Skeletal muscle tissue (tissue), 4 donors: ENCODE measurements around the gene AGFG1. TPM values are rescaled to one million over a fixed set of nuclear protein-coding genes. Genes with fewer than 3 reads are reported as not detected.
"Not testable (repeated sequence)": the region's sequence is repeated elsewhere in the genome, so short reads cannot be mapped to it uniquely, and the experiment has no call there.

Source experiments
- H3K27ac ChIP-seq: one replicate; pipeline ENCODE4 v1.7.0; 2013; ENCODE audit warnings: mild to moderate bottlenecking, low read depth, low read length, inconsistent platforms
- H3K27me3 ChIP-seq, 3 donors: one replicate each; pipeline ENCODE4 v1.7.0; 2013; ENCODE audit warnings: low read length in 3 of 3; ENCODE audit not compliant: control insufficient read depth in 3 of 3, insufficient read depth in 3 of 3
- H3K36me3 ChIP-seq, 3 donors: one replicate each; pipeline ENCODE4 v1.7.0; 2013; ENCODE audit warnings: low read length in 3 of 3; ENCODE audit not compliant: control insufficient read depth in 3 of 3, insufficient read depth in 3 of 3
- H3K4me1 ChIP-seq, 3 donors: one replicate each; pipeline ENCODE4 v1.7.0; 2013; ENCODE audit warnings: low read length in 3 of 3, mild to moderate bottlenecking in 3 of 3; ENCODE audit not compliant: control insufficient read depth in 3 of 3, insufficient read depth in 3 of 3
- H3K4me3 ChIP-seq, 3 donors: one replicate each; pipeline ENCODE4 v1.7.0; 2013; ENCODE audit warnings: low read length in 3 of 3
- H3K9ac ChIP-seq, 3 donors: one replicate each; pipeline ENCODE4 v1.7.0; 2013; ENCODE audit warnings: low read length in 3 of 3, mild to moderate bottlenecking in 3 of 3, moderate library complexity in 2 of 3, low read depth in 1 of 3
- H3K9me3 ChIP-seq, 3 donors: one replicate each; pipeline ENCODE4 v1.7.0; 2013; ENCODE audit warnings: low read length in 3 of 3; ENCODE audit not compliant: control insufficient read depth in 3 of 3
- total RNA-seq: library from RNA; depleted of rRNA; stranded (reverse); fragments of >200 nt; gene quantifications from one replicate; pipeline ENCODE4 v1.2.3, GENCODE V29; 2014
- donor health status: Osteomylitis.

The AGFG1 gene
- total RNA-seq, 1 donor from 2014 or later: 20.9 TPM

DNA sequence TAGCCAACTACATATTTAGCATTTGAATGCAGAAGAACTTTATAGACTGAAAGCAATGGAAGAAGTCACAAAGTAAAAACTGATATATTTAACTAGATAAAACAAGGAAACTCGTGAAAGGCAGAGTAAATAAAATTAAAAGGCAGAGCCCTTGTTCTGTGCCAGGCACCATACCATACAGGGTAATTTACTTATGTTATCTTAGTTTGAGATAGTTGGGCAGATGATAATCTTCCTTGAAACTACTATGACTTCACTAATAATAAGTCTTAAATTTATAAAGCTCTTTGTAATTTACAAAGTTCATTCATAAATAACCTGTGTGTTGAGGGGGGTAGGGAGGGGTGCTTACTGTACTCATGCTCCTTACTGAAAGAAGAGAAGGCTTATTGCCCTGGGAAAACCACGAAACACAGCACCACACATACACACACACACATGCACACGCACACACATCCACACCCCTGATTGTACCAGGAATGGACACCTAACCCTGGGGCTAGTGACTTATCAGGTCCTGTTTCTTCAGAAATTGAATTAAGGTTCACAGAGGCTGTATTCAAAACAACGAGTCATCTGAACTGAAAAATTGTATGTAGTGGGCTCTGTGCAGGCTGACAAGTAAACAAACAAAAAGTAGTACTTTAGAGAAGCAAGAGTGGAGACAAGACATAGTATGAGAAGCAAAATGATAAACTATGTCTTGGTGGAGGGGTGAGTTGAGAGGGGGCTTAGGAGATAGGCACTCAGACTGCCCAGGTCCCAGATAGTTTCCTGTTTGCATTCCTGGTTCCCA, 38.1 kb downstream of the AGFG1 start:
- Histone ChIP-seq H3K27me3 (no peaks in the 10 kb centered on the region), H3K9me3 (no peaks in the 10 kb centered on the region), H3K9ac (no peak overlapping the region), H3K4me3 (no peak overlapping the region), H3K27ac (no peak overlapping the region), H3K4me1 (peaks cover 21 to 29% (median 26%) of the 10 kb centered on the region in 3 donors), H3K36me3 (no peaks in the 10 kb centered on the region)

DNA sequence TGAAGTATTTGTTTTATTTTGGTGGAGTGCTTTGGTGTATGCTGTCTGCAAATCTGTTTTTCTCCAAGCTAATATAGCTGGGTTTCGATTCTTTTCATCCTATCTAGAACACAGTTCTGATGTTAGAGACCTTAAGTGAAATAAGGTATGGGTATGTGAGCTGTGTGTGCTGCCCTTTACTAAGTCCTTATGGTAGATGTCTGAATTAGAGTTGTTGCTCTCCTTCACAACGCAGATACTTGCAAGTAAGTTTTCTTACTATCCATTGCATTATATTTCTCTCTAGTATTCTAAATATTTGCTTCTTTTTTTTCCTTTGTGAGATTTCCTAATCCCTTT, 38.6 kb downstream of the AGFG1 start:
- Histone ChIP-seq H3K27me3 (no peaks in the 10 kb centered on the region), H3K4me1 (peaks cover 21 to 29% (median 26%) of the 10 kb centered on the region in 3 donors), H3K4me3 (no peak overlapping the region), H3K9me3 (no peaks in the 10 kb centered on the region), H3K36me3 (no peaks in the 10 kb centered on the region), H3K9ac (no peak overlapping the region), H3K27ac (no peak overlapping the region)

- Histone ChIP-seq H3K27me3 (no peaks in the 10 kb centered on the region), H3K27ac (no peak overlapping the region), H3K9me3 (no peaks in the 10 kb centered on the region), H3K9ac (no peak overlapping the region), H3K4me3 (no peak overlapping the region), H3K36me3 (no peaks in the 10 kb centered on the region), H3K4me1 (peaks cover 21 to 29% (median 29%) of the 10 kb centered on the region in 3 donors)
These were observed 39.4 kb downstream of the AGFG1 start for GRCh38 chr2:227511239-227511930.

GRCh38 chr2:227511955-227512354, 40.0 kb downstream of the AGFG1 start:
- Histone ChIP-seq H3K9ac (no peak overlapping the region), H3K27ac (no peak overlapping the region), H3K36me3 (no peaks in the 10 kb centered on the region), H3K9me3 (no peaks in the 10 kb centered on the region), H3K4me3 (no peak overlapping the region), H3K27me3 (no peaks in the 10 kb centered on the region), H3K4me1 (peaks cover 25 to 33% (median 30%) of the 10 kb centered on the region in 3 donors)

DNA sequence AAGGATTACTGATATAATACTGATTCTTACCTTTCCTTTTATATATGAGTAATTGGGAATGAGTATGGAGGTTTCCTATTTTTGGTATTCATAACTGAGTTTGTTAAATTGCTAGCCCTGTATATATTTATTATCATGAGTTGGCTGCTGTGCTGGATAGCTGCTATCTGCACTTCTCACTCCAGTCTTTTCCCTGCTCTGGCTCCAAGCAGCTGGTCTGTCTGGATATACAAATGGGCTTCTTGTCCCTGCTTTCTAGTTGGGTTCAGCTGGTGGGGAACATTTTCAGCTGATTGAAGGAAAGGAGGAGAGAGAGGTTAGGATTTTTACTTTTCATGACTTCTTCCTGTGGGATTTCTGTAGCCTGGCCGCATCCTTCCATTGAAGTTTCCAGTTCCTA, 41.2 kb downstream of the AGFG1 start:
- Histone ChIP-seq H3K9me3 (no peaks in the 10 kb centered on the region), H3K27me3 (no peaks in the 10 kb centered on the region), H3K9ac (no peak overlapping the region), H3K4me1 (peaks cover 25 to 36% (median 34%) of the 10 kb centered on the region in 3 donors), H3K27ac (no peak overlapping the region), H3K4me3 (no peak overlapping the region), H3K36me3 (no peaks in the 10 kb centered on the region)

DNA sequence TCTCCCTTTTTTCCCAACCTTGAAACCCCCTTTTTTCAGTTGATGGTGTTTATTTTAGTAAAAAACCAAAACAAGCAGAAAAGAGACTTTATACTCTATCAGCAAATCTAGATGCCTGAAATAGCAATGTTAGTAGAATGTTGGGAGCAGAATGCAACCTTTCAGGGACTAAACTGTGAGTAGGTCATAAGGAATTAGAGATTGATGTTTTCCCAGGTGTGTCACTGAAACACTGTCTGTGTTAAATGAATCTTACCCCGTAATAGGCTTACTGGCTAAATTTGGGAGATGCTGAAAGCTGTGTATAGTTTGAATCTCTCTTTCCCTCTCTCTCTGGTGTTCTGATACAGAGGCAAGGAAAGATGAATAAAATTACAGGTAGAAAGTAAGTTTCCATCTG, 43.8 kb downstream of the AGFG1 start:
- no peak overlapping the region for H3K9ac ChIP-seq

GRCh38 chr2:227517724-227518123, 45.8 kb downstream of the AGFG1 start:
- Histone ChIP-seq H3K36me3 (no peaks in the 10 kb centered on the region), H3K9me3 (no peaks in the 10 kb centered on the region), H3K4me3 (no peak overlapping the region), H3K9ac (no peak overlapping the region), H3K27ac (no peak overlapping the region), H3K27me3 (no peaks in the 10 kb centered on the region), H3K4me1 (peaks cover 7 to 19% (median 14%) of the 10 kb centered on the region in 3 donors)

More for the DNA sequence above, 43.8 kb downstream of the AGFG1 start:
- no peak overlapping the region for H3K27ac ChIP-seq
- H3K36me3 ChIP-seq: no peaks in the 10 kb centered on the region
- H3K4me1 ChIP-seq: peaks cover 18 to 26% (median 26%) of the 10 kb centered on the region in 3 donors
- H3K4me3 ChIP-seq: no peak overlapping the region
- no peaks in the 10 kb centered on the region for H3K27me3 ChIP-seq
- H3K9me3 ChIP-seq: no peaks in the 10 kb centered on the region

DNA sequence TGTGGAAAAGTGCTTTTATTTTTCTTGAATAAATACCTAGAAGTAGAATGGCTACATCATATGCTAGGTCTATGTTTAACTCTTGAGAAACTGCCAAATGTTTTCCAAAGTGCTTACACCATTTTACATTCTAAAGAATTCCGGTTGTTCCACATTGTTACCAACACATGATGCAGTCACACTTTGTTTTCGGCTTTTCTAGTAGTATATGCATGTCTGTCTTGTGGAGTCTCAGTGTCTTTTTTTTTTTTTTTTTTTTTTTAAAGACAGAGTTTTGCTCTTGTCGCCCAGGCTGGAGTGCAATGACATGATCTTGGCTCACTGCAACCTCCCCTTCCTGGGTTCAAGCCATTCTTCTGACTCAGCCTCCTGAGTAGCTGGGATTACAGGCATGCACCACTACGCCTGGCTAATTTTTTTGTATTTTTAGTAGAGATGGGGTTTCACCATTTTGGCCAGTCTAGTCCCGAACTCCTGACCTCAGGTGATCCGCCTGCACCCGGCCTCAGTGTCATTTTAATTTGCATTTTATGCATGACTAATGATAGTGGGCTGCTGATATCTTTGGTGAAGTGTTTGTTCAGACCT, 46.4 kb downstream of the AGFG1 start:
- not testable (repeated sequence) for H3K27ac ChIP-seq, H3K4me3 ChIP-seq, H3K36me3 ChIP-seq, H3K9ac ChIP-seq, H3K27me3 ChIP-seq, H3K9me3 ChIP-seq
- peaks cover 5 to 13% (median 10%) of the 10 kb centered on the region in 3 donors for H3K4me1 ChIP-seq

GRCh38 chr2:227521178-227521577, 49.2 kb downstream of the AGFG1 start:
- H3K4me1 ChIP-seq, H3K4me3 ChIP-seq, H3K27ac ChIP-seq, H3K9ac ChIP-seq, H3K36me3 ChIP-seq, H3K9me3 ChIP-seq, H3K27me3 ChIP-seq: not testable (repeated sequence)

DNA sequence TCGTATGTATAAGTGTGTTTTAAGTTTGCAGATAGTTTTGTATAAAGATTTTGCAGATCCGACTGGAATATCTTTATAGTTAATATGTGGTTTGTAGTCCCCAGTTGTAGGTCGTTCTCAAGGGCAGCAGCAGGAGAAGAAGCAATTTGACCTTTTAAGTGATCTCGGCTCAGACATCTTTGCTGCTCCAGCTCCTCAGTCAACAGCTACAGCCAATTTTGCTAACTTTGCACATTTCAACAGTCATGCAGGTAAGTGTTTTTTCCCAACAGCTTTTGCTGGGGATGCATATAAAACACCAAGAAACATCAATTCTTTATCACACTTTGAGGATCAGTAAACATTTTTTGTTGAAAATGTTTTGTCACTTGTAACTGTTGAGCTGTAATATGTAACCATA, 52.7 kb downstream of the AGFG1 start:
- Histone ChIP-seq H3K4me1 (no peaks in the 10 kb centered on the region), H3K27ac (no peak overlapping the region), H3K4me3 (no peak overlapping the region), H3K27me3 (no peaks in the 10 kb centered on the region), H3K36me3 (peaks cover 0 to 4% (median 4%) of the 10 kb centered on the region in 3 donors), H3K9ac (no peak overlapping the region), H3K9me3 (no peaks in the 10 kb centered on the region)
